Measurements from ENCODE around the gene SMC1B. TPM values are rescaled to one million over a fixed set of nuclear protein-coding genes. Genes with fewer than 3 reads are reported as not detected.

The SMC1B gene
- total and polyA plus RNA-seq, 9 of the 15 experiments (the other 6 are each of a cell fraction or from before 2014, with no cell fraction given) = 0.03 TPM; not detected in 8

- intact Hi-C loops (cut with micrococcal nuclease) (no loop called here), in situ Hi-C loops (cut with MboI) (no loop called here)
- no peak for DNase-seq (ENCODE audit: extremely low read depth in 1 of 4, low spot score in 3 of 4)
- no peaks in the 10 kb centered on the region for H3K36me3 ChIP-seq (ENCODE audit: control insufficient read depth, insufficient read depth, low read length)
- ChIA-PET CTCF (ENCODE audit: low intra/inter-chr PET ratio) (no interaction called here), POLR2A (no interaction called here)
- no TSS peak for BruUV-seq (replicated peaks)
- FAIRE-seq = no peak
- no peaks in the 10 kb centered on the region for H3K9me3 ChIP-seq (replicated peaks; ENCODE audit: control insufficient read depth, insufficient read depth, low read depth, low read length)
- H4K20me1 ChIP-seq (replicated peaks; ENCODE audit: control insufficient read depth, insufficient read depth, low read length) = no peaks in the 10 kb centered on the region
- no peaks in the 10 kb centered on the region for H3K79me2 ChIP-seq (ENCODE audit: control insufficient read depth, insufficient read depth, low read length)
- H3K9ac ChIP-seq (ENCODE audit: insufficient read depth in 1 of 2, low read depth in 2 of 2, low read length in 2 of 2) = no peak overlapping the region
- H3K4me3 ChIP-seq = no peak overlapping the region
- H3K4me2 ChIP-seq (ENCODE audit: insufficient read depth, low read length) = no peak overlapping the region
- no peak for TF ChIP-seq THAP7 (CRISPR knock-in tag; IDR thresholded peaks at IDR 0.05)
- TF ChIP-seq RBM25 (IDR thresholded peaks at IDR 0.05; ENCODE audit: low read depth, low read length, severe bottlenecking) = peak; percentile 79
- no peak for TF ChIP-seq FOXP4 (CRISPR knock-in tag; IDR thresholded peaks at IDR 0.05; ENCODE audit: borderline replicate concordance)
- TF ChIP-seq CBX1 (IDR thresholded peaks at IDR 0.05; ENCODE audit: low read depth) = no peak
- TF ChIP-seq TAF15 (IDR thresholded peaks at IDR 0.05; ENCODE audit: low read depth, low read length) = no peak
- H3K27me3 ChIP-seq (ENCODE audit: control insufficient read depth in 2 of 2, insufficient read depth in 2 of 2, low read length in 2 of 2) = peaks cover 8 to 55% of the 10 kb centered on the region in 2 experiments; a peak in 4 of 5 replicates
- no peak overlapping the region for H2AFZ ChIP-seq (ENCODE audit: low read depth, low read length)
- H3K9me1 ChIP-seq (ENCODE audit: control insufficient read depth, insufficient read depth, low read length) = no peaks in the 10 kb centered on the region
- no peak for ATAC-seq
- no peak overlapping the region for H3K27ac ChIP-seq (ENCODE audit: extremely low read depth, low read depth, low read length)
- whole genome bisulfite sequencing (ENCODE audit: insufficient coverage, low coverage, missing lambda C conversion rate) = 0% methylated on average over 2 of the region's 2 CpGs
- no peaks in the 10 kb centered on the region for H3K4me1 ChIP-seq (replicated peaks in 1 of 2; ENCODE audit: control insufficient read depth in 2 of 2, insufficient read depth in 2 of 2, low read length in 2 of 2)
Observed at GRCh38 chr22:45427114-45427513, 13.7 kb upstream of the SMC1B start.

Data from K562 (cell line).